ENCODE results near the gene CREBRF.

GRCh38 chr5:173055722-173055982 lies 500 bp upstream of the CREBRF start:
- TF ChIP-seq CTCF (IDR thresholded peaks at IDR 0.05; ENCODE audit: poor library complexity) (no peak), EZH2 (IDR thresholded peaks at IDR 0.05; ENCODE audit: borderline replicate concordance) (no peak), EZH2phosphoT487 (IDR thresholded peaks at IDR 0.05; ENCODE audit: low read depth, severe bottlenecking, unreplicated experiment) (no peak)
